Measurements from ENCODE around the gene LLGL1.

DNA sequence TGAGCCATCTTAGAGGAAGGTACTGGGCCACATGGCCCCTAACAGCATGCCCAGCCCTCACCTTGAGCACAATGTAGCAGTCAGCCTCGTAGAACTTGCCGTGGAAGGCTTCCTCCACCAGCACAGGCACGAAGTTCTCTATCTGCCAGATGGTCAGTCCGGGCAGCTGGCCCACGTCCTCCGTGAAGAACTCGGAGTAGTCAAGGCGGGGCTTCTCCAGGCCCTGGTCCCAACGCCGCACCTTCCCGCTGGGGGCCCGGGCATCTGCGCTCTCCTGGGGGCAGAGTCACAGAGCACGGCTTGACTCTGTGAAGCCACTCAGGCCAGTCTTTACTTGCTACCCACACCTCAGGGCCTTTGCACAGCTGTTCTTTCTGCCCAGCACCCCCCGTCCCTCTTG lies 25.8 kb downstream of the LLGL1 start:
- TF ChIP-seq, protein P1, sequence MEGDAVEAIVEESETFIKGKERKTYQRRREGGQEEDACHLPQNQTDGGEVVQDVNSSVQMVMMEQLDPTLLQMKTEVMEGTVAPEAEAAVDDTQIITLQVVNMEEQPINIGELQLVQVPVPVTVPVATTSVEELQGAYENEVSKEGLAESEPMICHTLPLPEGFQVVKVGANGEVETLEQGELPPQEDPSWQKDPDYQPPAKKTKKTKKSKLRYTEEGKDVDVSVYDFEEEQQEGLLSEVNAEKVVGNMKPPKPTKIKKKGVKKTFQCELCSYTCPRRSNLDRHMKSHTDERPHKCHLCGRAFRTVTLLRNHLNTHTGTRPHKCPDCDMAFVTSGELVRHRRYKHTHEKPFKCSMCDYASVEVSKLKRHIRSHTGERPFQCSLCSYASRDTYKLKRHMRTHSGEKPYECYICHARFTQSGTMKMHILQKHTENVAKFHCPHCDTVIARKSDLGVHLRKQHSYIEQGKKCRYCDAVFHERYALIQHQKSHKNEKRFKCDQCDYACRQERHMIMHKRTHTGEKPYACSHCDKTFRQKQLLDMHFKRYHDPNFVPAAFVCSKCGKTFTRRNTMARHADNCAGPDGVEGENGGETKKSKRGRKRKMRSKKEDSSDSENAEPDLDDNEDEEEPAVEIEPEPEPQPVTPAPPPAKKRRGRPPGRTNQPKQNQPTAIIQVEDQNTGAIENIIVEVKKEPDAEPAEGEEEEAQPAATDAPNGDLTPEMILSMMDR (conservative IDR thresholded peaks at IDR 0.05 in 1 of 2, IDR thresholded peaks at IDR 0.05 in 1 of 2; ENCODE audit: extremely low read depth in 1 of 2, insufficient read depth in 1 of 2, low read depth in 1 of 2, low read length in 2 of 2), result no peak
- no peak for TF ChIP-seq EZH2 (IDR thresholded peaks at IDR 0.05; ENCODE audit: borderline replicate concordance, low read length)

Data from mammary epithelial cell (primary cell).